Activated CD4-positive, alpha-beta T cell treated with anti-CD3 and anti-CD28 coated beads, Interleukin-2, amount 50 U/mL, for 4 hours (primary cell): Measurements from ENCODE around the gene ADGRG1.

Experiments used
- DNase-seq, 2 experiments: peaks; one replicate each; pipeline ENCODE4 v3.0.0-alpha.2; 2020

Gene ADGRG1

DNA sequence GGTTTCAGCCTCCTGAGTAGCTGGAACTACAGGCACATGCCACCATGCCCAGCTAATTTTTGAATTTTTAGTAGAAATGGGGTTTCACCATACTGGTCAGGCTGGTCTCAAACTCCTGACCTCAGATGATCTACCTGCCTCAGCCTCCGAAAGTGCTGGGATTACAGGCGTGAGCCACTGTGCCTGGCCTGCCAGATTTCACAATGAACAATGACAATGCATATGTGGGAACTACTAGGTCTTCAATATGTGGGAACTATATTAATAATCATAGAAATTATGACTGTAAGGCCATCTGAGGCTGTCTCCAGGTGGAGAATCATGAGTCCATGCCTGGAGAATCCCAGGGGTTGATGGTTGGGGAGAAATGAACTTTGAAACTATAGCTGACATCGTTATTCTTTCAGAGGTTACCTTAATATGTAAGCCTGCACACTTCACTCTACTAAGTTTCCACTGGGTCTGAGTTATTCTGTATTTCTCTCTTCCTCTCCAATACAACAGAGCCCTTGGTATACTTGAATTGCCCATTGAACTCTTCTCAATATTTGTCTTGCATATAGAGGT lies 59.0 kb downstream of the ADGRG1 start:
- DNase-seq: no peak

DNA sequence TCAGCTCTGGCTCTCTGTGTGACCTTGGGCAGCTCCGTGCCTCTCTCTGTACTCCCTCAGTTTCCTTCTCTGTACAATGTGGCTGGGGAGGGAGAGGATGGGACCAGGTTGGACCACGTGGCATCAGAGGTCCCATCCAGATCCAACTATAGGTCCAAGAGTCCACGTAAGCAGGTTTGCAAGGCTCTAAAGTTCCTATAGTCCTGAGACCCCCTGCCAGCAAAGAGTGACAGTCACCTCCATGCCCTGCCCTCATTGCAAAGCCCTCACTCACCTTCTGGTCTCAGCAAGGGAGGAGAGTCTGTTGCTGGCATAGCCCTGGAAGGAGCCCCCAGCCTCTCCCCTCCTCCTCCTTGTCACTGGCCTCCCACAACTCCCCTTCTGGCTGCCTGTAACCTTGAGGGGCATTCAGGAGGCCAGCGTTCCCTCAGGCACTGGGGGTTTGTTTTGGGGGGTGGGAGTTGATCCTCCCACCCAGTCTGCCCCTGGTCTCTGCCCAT lies 60.1 kb downstream of the ADGRG1 start:
- no peak for DNase-seq

DNA sequence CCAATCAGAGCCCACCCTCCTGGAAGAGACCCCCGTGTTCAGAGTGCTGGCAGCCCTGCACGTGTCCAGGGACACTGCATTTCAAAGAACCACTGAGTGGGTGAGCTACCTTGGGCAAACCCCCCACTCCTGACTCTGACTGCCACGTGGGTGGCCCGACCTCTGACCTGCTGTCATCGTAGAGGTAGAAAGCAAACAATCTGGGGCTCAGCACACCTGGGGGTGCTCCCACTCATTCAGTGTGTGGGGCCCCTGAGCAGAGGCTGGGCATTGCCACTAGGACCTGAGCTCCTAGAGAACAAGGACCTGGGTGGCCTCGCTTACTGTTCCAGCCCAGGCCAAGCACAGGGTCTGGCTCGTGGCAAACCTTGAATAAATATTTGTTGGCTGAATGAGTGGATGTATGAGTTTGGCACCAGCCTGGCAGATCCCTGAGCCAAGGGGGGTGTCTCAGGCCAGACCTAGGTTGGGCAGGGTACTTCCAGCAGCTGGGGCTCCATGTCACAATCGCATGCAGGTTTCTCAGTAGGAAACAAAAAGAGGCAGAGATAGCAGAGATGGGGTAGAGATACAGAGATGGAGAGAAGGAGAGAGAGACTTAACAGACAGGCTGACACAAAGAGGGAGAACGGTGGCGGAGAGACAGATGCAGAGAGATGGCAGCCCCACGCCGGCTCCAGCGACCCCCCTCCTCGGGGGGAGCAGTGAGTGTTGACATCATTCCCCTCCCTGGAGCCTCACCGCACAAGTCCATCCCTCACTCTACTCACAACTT lies 60.7 kb downstream of the ADGRG1 start:
- DNase-seq: no peak

DNA sequence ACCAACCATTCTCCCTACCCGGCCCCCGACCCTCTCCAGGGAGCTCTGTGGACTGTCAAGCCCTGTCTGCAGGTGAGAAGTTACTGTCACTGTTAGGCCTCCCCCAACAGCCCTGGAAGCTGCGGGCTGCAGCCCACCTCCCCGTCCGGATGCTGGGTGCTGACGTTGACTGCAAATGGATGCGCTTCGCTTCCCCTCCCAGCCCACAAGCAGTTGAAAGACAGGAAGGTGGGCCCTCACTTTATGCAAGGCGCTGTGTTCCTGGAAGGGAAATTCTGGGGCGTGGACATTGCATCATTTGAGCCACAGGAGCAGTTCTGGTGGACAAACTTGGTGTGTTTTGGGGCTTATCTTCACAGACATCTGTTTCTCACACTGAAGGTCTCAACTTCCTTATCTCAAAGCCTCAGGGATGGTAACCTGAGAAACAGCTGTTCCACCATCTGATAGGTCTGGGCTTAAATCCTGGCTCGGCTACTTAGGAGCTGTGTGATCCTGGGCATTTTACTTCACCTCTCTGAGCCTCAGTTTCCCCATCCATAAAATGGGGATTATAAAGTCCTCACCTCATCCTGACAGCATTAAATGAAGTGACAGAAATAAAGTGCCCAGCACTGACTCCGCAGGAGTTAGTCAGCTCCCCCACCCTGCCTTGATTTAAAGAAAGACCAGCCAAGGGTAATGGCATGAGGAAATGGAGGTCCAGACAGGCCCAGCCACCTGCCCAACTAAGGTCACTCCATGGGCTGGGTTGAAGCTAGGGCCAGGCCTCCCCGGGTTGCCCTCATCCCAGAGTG lies 61.5 kb downstream of the ADGRG1 start:
- no peak for DNase-seq

DNA sequence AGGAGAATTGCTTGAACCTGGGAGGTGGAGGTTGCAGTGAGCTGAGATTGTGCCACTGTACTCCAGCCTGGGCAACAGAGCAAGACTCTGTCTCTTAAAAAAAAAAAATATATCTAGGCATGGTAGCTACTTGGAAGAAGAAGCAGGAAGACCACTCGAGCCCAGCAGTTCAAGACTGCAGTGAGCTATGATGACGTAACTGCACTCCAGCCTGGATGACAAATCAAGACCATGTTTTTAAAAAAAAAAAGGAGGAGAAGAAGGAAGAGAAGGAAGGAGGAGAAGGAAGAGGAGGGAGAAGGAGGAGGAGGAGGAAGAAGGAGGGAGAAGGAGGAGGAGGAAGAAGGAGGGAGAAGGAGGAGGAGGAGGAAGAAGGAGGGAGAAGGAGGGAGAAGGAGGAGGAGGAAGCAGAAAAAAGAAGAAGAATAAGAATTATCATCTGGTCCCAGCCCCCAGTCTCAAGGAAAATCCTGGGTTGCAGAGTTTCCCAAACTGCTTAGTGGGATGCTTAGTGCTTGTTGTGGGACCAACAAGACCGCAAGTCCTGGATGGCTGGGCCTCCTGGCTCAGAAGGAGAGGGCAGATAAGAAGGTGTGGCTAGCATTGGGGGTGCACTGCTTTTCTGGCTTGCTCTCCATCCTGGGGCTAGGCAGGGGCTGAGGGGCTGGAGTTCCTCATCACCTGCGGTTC lies 62.5 kb downstream of the ADGRG1 start:
- DNase-seq: no peak

DNA sequence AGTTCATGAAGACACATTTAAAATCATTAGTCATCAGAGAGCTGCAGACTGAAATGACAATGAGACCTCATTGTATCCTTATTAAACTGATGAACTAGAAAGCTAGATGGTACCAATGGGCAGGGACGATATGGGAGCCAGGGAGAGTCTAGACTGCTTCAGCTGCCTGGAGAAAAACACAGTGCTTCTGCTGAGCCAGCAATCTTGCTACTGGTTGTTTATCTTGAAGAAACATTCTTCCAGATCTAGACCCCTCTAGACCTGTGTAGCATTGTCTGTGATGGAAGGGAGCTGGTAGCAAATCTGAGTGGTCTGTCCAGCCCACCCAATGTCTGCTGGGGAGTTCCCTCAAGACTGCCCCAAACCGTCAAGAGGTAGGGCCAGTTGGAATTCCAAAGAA lies 64.2 kb downstream of the ADGRG1 start:
- no peak for DNase-seq

DNA sequence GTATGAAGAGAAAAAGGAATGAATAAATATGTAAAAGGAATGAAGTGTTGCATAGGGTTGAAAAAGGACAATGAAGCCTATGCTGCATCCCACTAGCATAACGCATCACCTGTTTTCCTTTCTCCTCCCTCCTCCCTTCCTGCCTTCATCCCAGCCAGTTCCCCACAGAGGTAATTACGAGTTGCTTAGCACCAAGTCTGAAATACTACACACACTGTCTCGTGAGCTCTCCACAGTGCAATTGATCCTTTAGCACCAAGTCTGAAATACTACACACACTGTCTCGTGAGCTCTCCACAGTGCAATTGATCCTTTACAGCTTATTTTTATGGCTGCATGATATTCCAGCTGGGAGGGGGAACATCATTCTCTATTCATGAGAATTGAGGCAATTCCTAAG lies 65.1 kb downstream of the ADGRG1 start:
- no peak for DNase-seq

DNA sequence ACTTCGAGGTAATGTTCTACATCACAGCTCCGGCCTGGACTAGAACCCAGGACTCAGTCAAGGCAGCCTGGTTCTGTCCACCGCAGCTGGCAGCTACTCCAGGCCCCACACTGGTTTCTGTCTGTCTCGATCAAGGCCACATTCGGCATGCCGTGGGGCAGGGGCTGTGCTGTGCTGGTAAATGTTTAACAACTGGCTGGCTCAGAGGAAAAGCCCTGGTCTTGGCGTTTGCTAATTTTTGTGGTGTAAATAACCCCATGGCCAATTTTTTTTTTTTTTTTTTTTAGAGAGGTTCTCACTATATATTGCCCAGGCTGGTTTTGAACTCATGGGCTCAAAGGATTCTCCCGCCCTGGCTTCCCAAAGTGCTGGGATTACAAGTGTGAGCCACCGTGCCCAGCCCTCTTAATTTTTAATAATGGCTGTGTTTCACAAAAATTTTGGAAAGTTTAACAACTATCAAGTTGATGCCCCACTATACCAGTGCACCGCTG lies 65.8 kb downstream of the ADGRG1 start:
- no peak for DNase-seq

DNA sequence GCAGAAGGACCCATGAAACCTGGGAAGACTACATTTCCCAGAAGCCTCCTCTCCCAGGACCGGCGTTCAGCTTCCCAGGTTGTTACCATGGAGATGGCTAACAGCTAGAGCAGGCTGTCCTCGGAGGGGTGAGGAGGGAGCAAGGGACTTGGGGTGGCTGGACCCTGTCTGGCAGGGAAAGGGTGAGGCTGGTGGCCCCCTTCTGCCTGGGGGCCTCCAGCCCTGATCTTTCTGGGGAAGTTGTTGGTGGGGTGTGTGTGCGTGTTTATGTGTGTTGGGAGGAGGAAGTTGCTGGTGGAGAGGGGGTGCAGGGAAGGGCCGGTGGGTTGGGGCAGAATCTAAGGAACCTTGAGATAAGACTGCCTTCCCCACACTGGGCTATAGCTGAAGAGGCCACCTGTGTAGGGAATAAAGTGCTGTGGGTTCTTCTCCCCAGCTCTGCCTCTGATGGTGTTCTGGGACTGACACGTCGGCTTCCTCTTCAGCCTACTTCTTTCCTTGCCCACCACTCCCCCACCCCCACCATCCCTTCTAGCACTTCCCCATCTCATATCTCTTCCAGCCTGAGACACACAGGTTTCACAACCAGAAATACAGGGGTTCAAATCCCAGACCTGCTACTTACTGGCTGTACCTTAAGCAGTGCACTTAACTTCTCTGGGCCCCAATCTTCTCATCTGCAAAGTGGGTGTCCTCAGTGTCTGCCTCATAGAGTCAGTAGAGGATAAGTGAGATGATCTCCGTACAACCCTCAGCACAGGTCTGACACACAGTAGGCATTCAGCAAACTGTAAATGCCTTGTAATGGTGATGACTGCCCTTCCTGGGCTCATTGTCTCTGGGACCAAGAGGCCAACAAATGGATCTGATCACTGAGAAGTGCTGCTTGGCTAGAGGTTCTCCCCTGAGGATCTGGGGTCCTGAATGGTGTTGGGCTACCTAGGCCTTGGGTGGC lies 66.6 kb downstream of the ADGRG1 start, which contains the start of gene DRC7:
Gene DRC7, plus strand, starts transcription at position 82 of the 955 bp plus-strand sequence. CDS start 3,144 bp downstream, outside the sequence.
- DNase-seq: no peak

DNA sequence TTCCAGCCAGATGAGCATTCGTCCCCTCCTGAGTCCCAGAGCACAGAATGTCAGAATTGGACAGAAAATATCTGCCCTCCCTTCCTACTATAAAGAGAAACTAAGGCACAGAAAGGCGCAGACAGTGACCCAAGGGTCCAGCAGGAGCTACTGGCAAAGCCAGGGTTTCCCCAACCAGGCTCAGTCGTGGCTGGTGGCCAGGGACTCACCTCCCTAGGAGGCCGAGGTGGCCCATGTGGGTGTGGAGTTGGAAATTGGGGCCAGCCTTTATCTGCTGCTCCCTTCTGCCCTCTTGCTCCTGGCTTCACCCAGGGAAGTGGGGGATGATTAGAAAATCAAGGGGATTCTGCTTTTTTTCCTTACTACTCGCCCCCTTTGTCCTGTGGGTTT lies 67.2 kb downstream of the ADGRG1 start:
- no peak for DNase-seq

DNA sequence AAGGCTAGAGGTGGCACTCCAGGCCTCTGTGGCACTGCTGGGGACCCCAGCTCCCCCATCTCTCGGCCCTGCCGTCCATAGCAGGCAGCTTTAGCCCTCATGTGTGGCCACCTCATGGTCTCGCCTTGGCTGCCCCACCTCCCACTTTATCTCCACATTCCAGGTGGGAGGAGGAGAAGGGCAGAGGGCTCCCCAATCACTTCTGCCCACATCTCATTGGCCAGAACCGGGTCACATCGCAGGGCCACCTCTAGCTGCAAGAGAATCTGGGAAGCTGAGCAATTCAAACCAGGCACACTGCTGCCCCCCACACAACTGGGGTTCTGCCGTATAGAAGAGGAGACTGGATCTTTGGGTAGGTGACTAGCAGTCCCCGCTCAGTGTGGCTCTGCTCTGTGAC lies 67.8 kb downstream of the ADGRG1 start:
- DNase-seq: no peak

DNA sequence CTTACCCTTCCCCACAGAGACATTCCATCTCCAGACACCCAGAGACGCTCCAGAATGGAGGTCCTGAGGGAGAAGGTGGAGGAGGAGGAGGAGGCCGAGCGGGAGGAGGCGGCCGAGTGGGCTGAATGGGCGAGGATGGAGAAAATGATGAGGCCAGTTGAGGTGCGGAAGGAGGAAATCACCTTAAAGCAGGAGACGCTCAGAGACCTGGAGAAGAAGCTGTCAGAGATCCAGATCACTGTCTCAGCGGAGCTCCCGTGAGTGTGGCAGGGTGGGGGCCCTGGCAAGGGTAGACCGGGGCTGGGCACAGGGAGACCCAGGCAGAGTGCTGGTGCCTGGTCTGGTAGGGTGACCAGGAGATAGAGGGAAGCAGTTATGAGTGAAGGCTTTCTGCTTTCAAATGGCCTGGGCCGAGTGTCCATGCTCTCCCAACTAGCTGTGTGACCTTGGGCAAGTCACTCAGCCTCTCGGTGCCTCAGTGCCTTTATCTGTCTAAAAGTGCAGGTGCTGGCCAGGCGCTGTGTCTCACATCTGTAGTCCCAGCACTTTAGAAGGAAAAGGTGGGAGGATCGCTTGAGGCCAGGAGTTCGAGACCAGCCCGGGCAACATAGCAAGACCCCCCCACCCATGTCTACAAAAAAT lies 69.6 kb downstream of the ADGRG1 start:
- no peak for DNase-seq

DNA sequence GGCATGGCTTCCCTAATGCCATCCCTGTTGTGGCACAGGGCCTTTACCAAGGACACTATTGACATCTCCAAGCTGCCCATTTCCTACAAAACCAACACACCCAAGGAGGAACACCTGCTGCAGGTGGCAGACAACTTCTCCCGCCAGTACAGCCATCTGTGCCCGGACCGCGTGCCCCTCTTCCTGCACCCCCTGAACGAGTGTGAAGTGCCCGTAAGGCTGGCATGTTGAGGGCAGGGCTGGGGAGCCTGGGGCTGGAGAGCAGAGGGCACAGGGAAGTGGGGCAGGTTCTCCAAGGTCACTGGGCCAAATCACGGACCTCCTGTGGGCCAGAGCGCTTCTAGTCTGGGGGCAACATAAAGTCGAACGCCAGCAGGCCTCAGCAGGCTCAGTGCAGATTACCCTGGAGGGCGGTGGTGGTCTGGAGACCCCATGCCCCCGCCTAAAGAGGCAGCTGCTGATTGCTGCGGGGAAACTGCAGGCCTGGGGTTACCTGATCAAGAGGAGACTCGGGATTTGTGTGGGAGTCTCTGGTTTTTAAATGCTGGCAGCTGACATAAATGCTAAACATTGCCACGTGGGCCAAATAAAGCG lies 70.5 kb downstream of the ADGRG1 start:
- DNase-seq: no peak

DNA sequence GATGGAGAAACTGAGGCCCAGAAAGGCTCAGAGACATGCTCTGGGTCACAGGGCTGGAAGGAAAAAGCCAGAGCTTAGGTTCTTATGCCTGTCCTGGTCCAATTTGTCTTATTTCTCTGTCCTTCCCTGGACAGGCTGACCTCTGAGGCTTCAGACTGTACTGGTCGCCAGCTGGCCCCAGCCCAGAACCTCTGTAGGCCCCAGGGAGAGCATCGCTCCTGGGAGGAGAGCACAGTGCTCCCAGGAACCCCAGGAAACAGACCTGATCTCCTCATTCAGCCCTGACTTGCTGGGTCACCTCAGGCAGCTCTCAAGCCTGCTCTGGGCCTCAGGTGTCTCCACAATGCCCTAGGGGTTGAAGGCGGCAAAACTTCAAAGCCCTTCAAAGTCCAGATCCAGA lies 71.1 kb downstream of the ADGRG1 start:
- DNase-seq: no peak

DNA sequence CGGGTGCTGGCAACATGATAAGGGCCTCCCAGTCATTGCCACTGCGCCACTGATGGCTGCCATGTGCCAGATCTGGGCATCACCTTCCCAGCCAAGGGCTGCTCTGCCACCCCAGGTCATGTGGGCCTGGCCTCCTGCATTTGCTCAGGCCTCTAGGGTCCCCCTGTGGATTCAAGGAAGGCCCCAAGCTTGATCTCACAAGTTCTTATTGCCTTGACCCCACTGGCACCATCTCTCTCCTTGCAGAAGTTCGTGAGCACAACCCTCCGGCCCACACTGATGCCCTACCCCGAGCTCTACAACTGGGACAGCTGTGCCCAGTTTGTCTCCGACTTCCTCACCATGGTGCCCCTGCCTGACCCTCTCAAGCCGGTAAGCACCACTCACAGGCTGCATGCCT lies 71.5 kb downstream of the ADGRG1 start:
- DNase-seq: no peak

DNA sequence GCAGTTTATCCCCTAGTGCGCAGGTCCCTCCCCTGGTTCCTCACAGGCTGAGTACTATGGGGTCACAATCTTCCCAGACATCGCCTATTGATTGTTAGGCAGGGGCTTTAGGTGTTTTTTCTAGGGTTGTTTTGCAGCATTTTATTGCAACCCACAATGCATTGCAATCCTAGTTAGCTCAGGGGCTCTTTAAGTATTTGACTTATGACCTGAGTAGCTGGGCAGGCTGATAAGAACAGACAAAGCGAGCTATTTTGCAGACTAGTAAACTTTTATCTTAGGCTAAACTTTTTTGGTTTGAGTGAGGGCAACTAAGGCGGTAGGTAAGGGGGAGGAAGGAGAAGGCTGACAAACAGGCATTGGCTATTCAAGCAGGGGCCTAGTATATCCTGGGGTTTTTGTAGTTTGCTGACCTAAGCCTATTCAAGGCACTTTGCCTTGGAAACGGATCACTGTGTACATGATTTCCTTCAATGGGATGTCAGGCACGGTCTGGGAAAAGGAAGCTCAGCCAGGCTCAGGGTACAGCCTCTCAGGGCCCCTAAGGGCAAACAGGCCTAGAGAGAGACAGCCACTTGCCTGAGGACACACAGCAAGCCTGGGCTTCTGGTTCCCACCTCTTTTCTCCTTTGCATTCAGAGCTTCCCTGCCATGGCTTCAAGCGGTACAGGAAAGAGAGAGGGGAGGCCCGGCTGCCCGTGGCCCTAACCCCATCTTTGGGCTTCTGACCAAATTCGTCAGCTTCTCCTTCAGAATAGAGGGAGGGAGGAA lies 72.5 kb downstream of the ADGRG1 start:
- DNase-seq: no peak

DNA sequence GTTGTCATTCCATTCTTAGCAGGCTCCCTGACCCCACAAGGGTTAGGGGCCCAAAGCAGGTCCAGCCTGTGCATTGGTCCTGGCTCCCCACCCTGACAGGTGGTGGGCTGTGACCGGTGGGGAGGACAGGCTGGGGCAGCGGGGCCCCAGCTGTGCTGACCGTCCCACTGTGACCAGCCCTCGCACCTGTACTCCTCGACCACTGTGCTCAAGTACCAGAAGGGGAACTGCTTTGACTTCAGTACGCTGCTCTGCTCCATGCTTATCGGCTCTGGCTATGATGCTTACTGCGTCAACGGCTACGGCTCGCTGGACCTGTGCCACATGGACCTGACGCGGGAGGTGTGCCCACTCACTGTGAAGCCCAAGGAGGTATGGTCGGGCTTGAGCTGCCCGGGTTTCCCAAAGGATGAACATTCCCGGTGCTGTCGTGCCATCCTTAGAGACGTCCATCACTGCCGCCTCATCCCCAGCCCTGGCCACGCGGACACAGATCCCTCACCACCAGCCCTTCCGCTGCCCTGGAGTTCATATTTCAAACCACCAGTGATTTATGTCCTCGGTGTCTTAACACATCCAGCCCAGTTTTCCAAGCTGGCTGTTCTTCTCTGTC lies 73.4 kb downstream of the ADGRG1 start:
- DNase-seq: no peak

DNA sequence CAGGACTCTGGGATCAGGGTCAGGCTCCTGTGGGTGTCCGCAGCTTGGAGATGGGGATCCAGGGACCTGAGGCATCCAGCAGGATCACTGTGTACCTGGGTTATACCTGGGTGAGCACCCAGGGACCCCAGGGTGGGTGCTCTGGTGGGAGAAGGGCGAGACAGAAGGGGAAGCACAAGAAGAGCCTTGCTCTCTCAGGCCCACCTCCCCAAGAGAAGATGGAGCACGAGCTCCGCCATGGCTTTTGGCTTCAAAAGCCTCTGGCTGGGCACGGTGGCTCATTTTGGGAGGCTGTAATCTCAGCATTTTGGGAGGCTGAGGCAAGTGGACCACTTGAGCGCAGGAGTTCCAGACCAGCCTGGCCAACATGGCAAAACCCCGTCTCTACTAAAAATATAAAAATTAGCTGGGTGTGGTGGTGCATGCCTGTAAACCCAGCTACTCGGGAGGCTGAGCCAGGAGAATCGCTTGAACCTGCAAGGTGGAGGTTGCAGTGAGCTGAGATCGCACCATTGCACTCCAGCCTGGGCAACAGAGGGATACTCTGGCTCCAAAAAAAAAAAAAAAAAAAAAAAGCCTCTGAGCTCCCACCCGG lies 75.1 kb downstream of the ADGRG1 start:
- no peak for DNase-seq
